Upper lobe of right lung (tissue), 1 donor: Measurements from ENCODE around the gene TULP3. TPM values are rescaled to one million over a fixed set of nuclear protein-coding genes. Genes with fewer than 3 reads are reported as not detected.
A peak's percentile ranks its signal among the peaks of the same experiment; 100 is the strongest.

Source experiments
- ATAC-seq: fragments of 200-7000 bp; cut with Tn5 transposase; one replicate; pipeline ENCODE4 v1.9.1; 2020; ENCODE audit warnings: mild to moderate bottlenecking, moderate library complexity
- DNase-seq: peaks from one replicate; pipeline ENCODE4 v3.0.0-alpha.2; 2020
- H3K27ac ChIP-seq: fragments of 200-600 bp; one replicate; pipeline ENCODE4 v1.8.0; 2022
- H3K27me3 ChIP-seq: fragments of 200-600 bp; one replicate; pipeline ENCODE4 v1.8.0; 2022; ENCODE audit warnings: mild to moderate bottlenecking
- H3K36me3 ChIP-seq: fragments of 200-600 bp; one replicate; pipeline ENCODE4 v1.8.0; 2022
- H3K4me1 ChIP-seq: fragments of 200-600 bp; one replicate; pipeline ENCODE4 v1.8.0; 2022
- H3K4me3 ChIP-seq: fragments of 200-600 bp; one replicate; pipeline ENCODE4 v1.8.0; 2022; ENCODE audit warnings: mild to moderate bottlenecking
- H3K9me3 ChIP-seq: fragments of 200-600 bp; one replicate; pipeline ENCODE4 v1.8.0; 2022
- CTCF ChIP-seq: fragments of 200-600 bp; IDR thresholded peaks from one replicate; pipeline ENCODE4 v1.8.0; 2022; ENCODE audit warnings: antibody characterized with exemption
- intact Hi-C: fragments of 100-400 bp; cut with DNase I; formaldehyde crosslinking; loops from one replicate; pipeline ENCODE4 v1.11.0; 2022
- long read RNA-seq: library from polyadenylated mRNA; unstranded; transcript quantifications from one replicate; pipeline ENCODE4 v2.0.0, GENCODE V29; 2021
- total RNA-seq: library from RNA; stranded (reverse); fragmentation: NEBNext Ultra II Directional; extraction: Animal tissue kit (Norgen Biotek cat#: 25700); gene quantifications from one replicate; pipeline ENCODE4 v1.2.1, GENCODE V29; 2021
- donor health status: DM: no; HTN: yes; CAD: no; lungs with severe emphysema.

TULP3 gene
- total RNA-seq = 16.3 TPM
- long read RNA-seq, partial matches to known transcripts = 1 of 7 reads
- long read RNA-seq, other reads (novel, unspliced or antisense) = 5 of 7 reads

GRCh38 chr12:2890388-2891239 is at the start of gene TULP3:
TULP3 (plus strand) TSS chr12:2890891; CDS start chr12:2890948, 57 bp downstream.
- ATAC-seq (peak; percentile 99), DNase-seq (peak; percentile 99)
- H3K9me3 ChIP-seq = no peaks in the 10 kb centered on the region
- peak; percentile 22 for TF ChIP-seq CTCF
- no peaks in the 10 kb centered on the region for H3K27me3 ChIP-seq
- peaks cover 21% of the 10 kb centered on the region for H3K4me1 ChIP-seq
- peak within 1 kb of the TSS; percentile 82 for H3K4me3 ChIP-seq
- peak within 1 kb of the TSS; percentile 82 for H3K27ac ChIP-seq
- no peaks in the 10 kb centered on the region for H3K36me3 ChIP-seq
- intact Hi-C loops = no loop called here

- no peak for TF ChIP-seq CTCF
- ATAC-seq = no peak
- no peaks in the 10 kb centered on the region for H3K27me3 ChIP-seq
- H3K27ac ChIP-seq = no peak overlapping the region
- H3K36me3 ChIP-seq = peaks cover 4% of the 10 kb centered on the region
- DNase-seq = no peak
- no peaks in the 10 kb centered on the region for H3K9me3 ChIP-seq
- no peak overlapping the region for H3K4me3 ChIP-seq
- intact Hi-C loops = no loop called here
- no peaks in the 10 kb centered on the region for H3K4me1 ChIP-seq
Measured at GRCh38 chr12:2841056-2841650, 49.5 kb upstream of the TULP3 start.

GRCh38 chr12:2842948-2843347 is 47.7 kb upstream of the TULP3 start:
- no peak overlapping the region for H3K27ac ChIP-seq
- H3K4me1 ChIP-seq = no peaks in the 10 kb centered on the region
- ATAC-seq = no peak
- intact Hi-C loops = no loop called here
- H3K9me3 ChIP-seq = no peaks in the 10 kb centered on the region
- no peak for TF ChIP-seq CTCF
- peaks cover 4% of the 10 kb centered on the region for H3K36me3 ChIP-seq
- no peaks in the 10 kb centered on the region for H3K27me3 ChIP-seq
- no peak for DNase-seq
- no peak overlapping the region for H3K4me3 ChIP-seq

- Histone ChIP-seq H3K27ac (no peak overlapping the region), H3K4me3 (no peak overlapping the region), H3K4me1 (no peaks in the 10 kb centered on the region), H3K27me3 (no peaks in the 10 kb centered on the region), H3K9me3 (no peaks in the 10 kb centered on the region), H3K36me3 (peaks cover 4% of the 10 kb centered on the region)
- intact Hi-C loops = no loop called here
- DNase-seq (no peak), ATAC-seq (no peak)
- TF ChIP-seq CTCF = no peak
Measured at GRCh38 chr12:2844786-2845185, 45.9 kb upstream of the TULP3 start.

GRCh38 chr12:2845280-2845679 is 45.4 kb upstream of the TULP3 start:
- no peaks in the 10 kb centered on the region for H3K4me1 ChIP-seq
- no peak overlapping the region for H3K27ac ChIP-seq
- no peaks in the 10 kb centered on the region for H3K27me3 ChIP-seq
- ATAC-seq = no peak
- intact Hi-C loops = no loop called here
- H3K4me3 ChIP-seq = no peak overlapping the region
- TF ChIP-seq CTCF = no peak
- peaks cover 4% of the 10 kb centered on the region for H3K36me3 ChIP-seq
- no peak for DNase-seq
- H3K9me3 ChIP-seq = no peaks in the 10 kb centered on the region
